Endodermal cell (in vitro differentiated cells): ENCODE results near the gene GAS2. TPM values are rescaled to one million over a fixed set of nuclear protein-coding genes. Genes with fewer than 3 reads are reported as not detected.

Experiments
- DNase-seq: peaks from one replicate; pipeline ENCODE4 v3.0.0-alpha.2; 2017
- H3K27ac ChIP-seq: 2 replicates; pipeline ENCODE4 v1.5.1; 2013; ENCODE audit warnings: mild to moderate bottlenecking, low read depth, low read length, moderate library complexity
- H3K27me3 ChIP-seq: 2 replicates; pipeline ENCODE4 v1.6.1; 2013; ENCODE audit warnings: mild to moderate bottlenecking, low read length, moderate library complexity; ENCODE audit not compliant: insufficient read depth, control insufficient read depth, poor library complexity, severe bottlenecking
- H3K36me3 ChIP-seq: 2 replicates; pipeline ENCODE4 v1.7.0; 2013; ENCODE audit warnings: mild to moderate bottlenecking, low read length, moderate library complexity; ENCODE audit not compliant: control insufficient read depth, insufficient read depth
- H3K4me1 ChIP-seq: one replicate; pipeline ENCODE4 v1.7.0; 2013; ENCODE audit warnings: low read length; ENCODE audit not compliant: control insufficient read depth, insufficient read depth
- H3K4me3 ChIP-seq: 2 replicates; pipeline ENCODE4 v1.5.1; 2013; ENCODE audit warnings: mild to moderate bottlenecking, low read length, moderate library complexity
- H3K9ac ChIP-seq: 2 replicates; pipeline ENCODE4 v1.6.1; 2013; ENCODE audit warnings: mild to moderate bottlenecking, low read length, moderate library complexity; ENCODE audit not compliant: poor library complexity, severe bottlenecking; ENCODE audit errors: extremely low read depth
- H3K9me3 ChIP-seq: 2 replicates; pipeline ENCODE4 v1.6.1; 2013; ENCODE audit warnings: mild to moderate bottlenecking, low read length, moderate library complexity; ENCODE audit not compliant: control insufficient read depth
- H3K27ac Mint-ChIP-seq: 2 replicates; pipeline ENCODE4 v1.8.0; 2020; ENCODE audit warnings: mixed read lengths
- H3K27me3 Mint-ChIP-seq: 2 replicates; pipeline ENCODE4 v1.8.0; 2021; ENCODE audit warnings: mild to moderate bottlenecking, mixed read lengths; ENCODE audit not compliant: insufficient read depth
- H3K36me3 Mint-ChIP-seq: 2 replicates; pipeline ENCODE4 v1.8.0; 2020; ENCODE audit warnings: low read depth, mixed read lengths
- H3K4me1 Mint-ChIP-seq: 2 replicates; pipeline ENCODE4 v1.8.0; 2020; ENCODE audit warnings: mixed read lengths
- H3K4me3 Mint-ChIP-seq: 2 replicates; pipeline ENCODE4 v1.8.0; 2020; ENCODE audit warnings: mild to moderate bottlenecking, moderate library complexity, mixed read lengths
- H3K9me3 Mint-ChIP-seq: 2 replicates; pipeline ENCODE4 v1.8.0; 2020; ENCODE audit warnings: mild to moderate bottlenecking, mixed read lengths
- WGBS, 2 experiments: methylation state at CpG; one replicate each; pipeline versions ENCODE4 v1.1.5 to v1.1.7; 2013; ENCODE audit warnings: missing lambda C conversion rate in 2 of 2, mixed read lengths in 1 of 2; ENCODE audit not compliant: insufficient coverage in 1 of 2, insufficient read length in 1 of 2; 5-methylcytosine and 5-hydroxymethylcytosine counted together
- total RNA-seq, 2 donors: library from RNA; stranded (reverse); fragmentation: NEBNext Ultra II Directional in 1 of 2; extraction: Animal tissue kit (Norgen Biotek cat#: 25700) in 1 of 2; gene quantifications; 2 replicates in 1 of 2; 3 replicates in 1 of 2; pipeline ENCODE4 v1.2.1, GENCODE V29; 2021
- TF ChIP-seq, protein P1 (sequence below): fragments of 200-600 bp; sonication (generic); conservative IDR thresholded peaks from 2 replicates; pipeline ENCODE4 v1.5.0; 2021; ENCODE audit warnings: antibody characterized with exemption, mild to moderate bottlenecking

The GAS2 gene
- total RNA-seq, 2 donors from 2014 or later, result 3.0 to 4.1 TPM

- no peak for DNase-seq
- Mint-ChIP-seq H3K4me3 (no peak overlapping the region), H3K4me1 (no peaks in the 10 kb centered on the region), H3K27me3 (no peaks in the 10 kb centered on the region), H3K36me3 (no peaks in the 10 kb centered on the region), H3K27ac (no peak overlapping the region), H3K9me3 (peaks cover 3% of the 10 kb centered on the region)
- H3K27ac ChIP-seq, result no peak overlapping the region
- no peaks in the 10 kb centered on the region for H3K36me3 ChIP-seq
- H3K4me1 ChIP-seq, result no peaks in the 10 kb centered on the region
- 93% methylated on average over 3 of the region's 3 CpGs; no CpG with 5 or more reads in 1 of the 2 experiments for WGBS, 2 experiments
- TF ChIP-seq, protein P1, sequence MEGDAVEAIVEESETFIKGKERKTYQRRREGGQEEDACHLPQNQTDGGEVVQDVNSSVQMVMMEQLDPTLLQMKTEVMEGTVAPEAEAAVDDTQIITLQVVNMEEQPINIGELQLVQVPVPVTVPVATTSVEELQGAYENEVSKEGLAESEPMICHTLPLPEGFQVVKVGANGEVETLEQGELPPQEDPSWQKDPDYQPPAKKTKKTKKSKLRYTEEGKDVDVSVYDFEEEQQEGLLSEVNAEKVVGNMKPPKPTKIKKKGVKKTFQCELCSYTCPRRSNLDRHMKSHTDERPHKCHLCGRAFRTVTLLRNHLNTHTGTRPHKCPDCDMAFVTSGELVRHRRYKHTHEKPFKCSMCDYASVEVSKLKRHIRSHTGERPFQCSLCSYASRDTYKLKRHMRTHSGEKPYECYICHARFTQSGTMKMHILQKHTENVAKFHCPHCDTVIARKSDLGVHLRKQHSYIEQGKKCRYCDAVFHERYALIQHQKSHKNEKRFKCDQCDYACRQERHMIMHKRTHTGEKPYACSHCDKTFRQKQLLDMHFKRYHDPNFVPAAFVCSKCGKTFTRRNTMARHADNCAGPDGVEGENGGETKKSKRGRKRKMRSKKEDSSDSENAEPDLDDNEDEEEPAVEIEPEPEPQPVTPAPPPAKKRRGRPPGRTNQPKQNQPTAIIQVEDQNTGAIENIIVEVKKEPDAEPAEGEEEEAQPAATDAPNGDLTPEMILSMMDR, result no peak
- H3K27me3 ChIP-seq, result no peaks in the 10 kb centered on the region
- H3K9me3 ChIP-seq, result no peaks in the 10 kb centered on the region
- no peak overlapping the region for H3K9ac ChIP-seq
- H3K4me3 ChIP-seq, result no peak overlapping the region
Observed at GRCh38 chr11:22715971-22716370, 49.6 kb downstream of the GAS2 start.

DNA sequence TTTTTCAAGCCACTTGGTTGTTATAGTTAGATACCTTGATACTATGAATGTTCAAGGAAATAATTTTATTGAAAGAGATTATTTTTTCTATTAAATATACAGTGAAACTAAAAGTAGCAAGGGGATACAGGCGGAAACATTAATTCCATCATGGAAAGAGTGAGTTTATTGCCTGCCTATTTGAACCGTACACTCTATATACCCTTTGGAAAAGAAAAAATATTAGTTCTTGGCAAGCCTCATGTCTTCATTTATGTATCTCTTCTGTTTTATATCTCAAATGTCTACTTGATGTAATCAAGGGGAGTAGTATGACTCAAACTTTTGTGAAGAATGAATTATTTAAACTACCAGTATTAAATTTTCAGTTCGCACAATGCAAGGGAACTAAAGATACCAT is 54.0 kb downstream of the GAS2 start:
- no peak overlapping the region for H3K4me3 ChIP-seq
- Mint-ChIP-seq H3K9me3 (peaks cover 2% of the 10 kb centered on the region), H3K36me3 (no peaks in the 10 kb centered on the region), H3K4me3 (no peak overlapping the region), H3K4me1 (no peaks in the 10 kb centered on the region), H3K27ac (no peak overlapping the region), H3K27me3 (no peaks in the 10 kb centered on the region)
- 92 to 100% methylated on average over 1 to 3 of the region's 3 CpGs for WGBS, 2 experiments
- H3K9me3 ChIP-seq, result no peaks in the 10 kb centered on the region
- H3K9ac ChIP-seq, result no peak overlapping the region
- no peak for DNase-seq
- H3K36me3 ChIP-seq, result no peaks in the 10 kb centered on the region
- TF ChIP-seq, protein P1, result no peak
- no peak overlapping the region for H3K27ac ChIP-seq
- H3K4me1 ChIP-seq, result no peaks in the 10 kb centered on the region
- no peaks in the 10 kb centered on the region for H3K27me3 ChIP-seq

DNA sequence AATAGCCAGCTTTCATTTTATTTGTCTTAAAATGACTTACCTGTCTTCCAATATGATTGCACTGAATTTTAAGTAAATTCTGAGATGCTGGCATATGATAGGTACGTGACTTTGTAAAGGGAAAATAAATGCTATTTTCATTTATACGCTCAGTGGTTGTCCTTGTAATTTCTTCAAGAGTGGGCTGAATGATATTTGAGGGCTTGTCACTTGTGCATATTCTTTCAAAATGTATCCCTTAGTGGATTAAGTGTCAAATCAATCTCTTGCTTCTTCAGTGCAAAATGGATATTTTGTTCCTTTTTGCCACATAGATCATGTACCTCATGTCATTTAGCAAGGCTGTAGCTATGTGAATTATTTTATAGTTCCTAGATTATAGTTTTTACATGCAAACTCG is 56.9 kb downstream of the GAS2 start:
- no peak overlapping the region for H3K9ac ChIP-seq
- no peak for DNase-seq
- no peaks in the 10 kb centered on the region for H3K9me3 ChIP-seq
- TF ChIP-seq, protein P1, result no peak
- no peaks in the 10 kb centered on the region for H3K4me1 ChIP-seq
- no peaks in the 10 kb centered on the region for H3K27me3 ChIP-seq
- Mint-ChIP-seq H3K27ac (no peak overlapping the region), H3K4me3 (no peak overlapping the region), H3K9me3 (no peaks in the 10 kb centered on the region), H3K27me3 (no peaks in the 10 kb centered on the region), H3K4me1 (no peaks in the 10 kb centered on the region), H3K36me3 (no peaks in the 10 kb centered on the region)
- H3K4me3 ChIP-seq, result no peak overlapping the region
- 95% methylated on average over 3 of the region's 3 CpGs; no CpG with 5 or more reads in 1 of the 2 experiments for WGBS, 2 experiments
- H3K27ac ChIP-seq, result no peak overlapping the region
- H3K36me3 ChIP-seq, result no peaks in the 10 kb centered on the region
